Activated CD4-positive, alpha-beta T cell treated with anti-CD3 and anti-CD28 coated beads, Interleukin-2, Interleukin-6, amounts not matched to agents 100 ng/mL and 50 ng/mL, durations not matched to agents 16 hours and 8 hours (primary cell): ENCODE results near the gene KCND3.

Experiments used
- DNase-seq: peaks from one replicate; pipeline ENCODE4 v3.0.0-alpha.2; 2020

Gene KCND3

GRCh38 chr1:111909030-111909429 lies 80.4 kb downstream of the KCND3 start:
- no peak for DNase-seq

GRCh38 chr1:111908011-111908621 lies 81.4 kb downstream of the KCND3 start:
- DNase-seq, result no peak

- DNase-seq, result peak; percentile 15
Measured at GRCh38 chr1:111907321-111907720, 82.1 kb downstream of the KCND3 start.

GRCh38 chr1:111906816-111907215 lies 82.7 kb downstream of the KCND3 start:
- DNase-seq, result no peak

GRCh38 chr1:111906111-111906510 lies 83.4 kb downstream of the KCND3 start:
- no peak for DNase-seq

GRCh38 chr1:111904478-111905218 lies 84.8 kb downstream of the KCND3 start:
- DNase-seq, result peak; percentile 78

GRCh38 chr1:111903871-111904449 lies 85.5 kb downstream of the KCND3 start:
- DNase-seq, result no peak

- no peak for DNase-seq
Measured at GRCh38 chr1:111903148-111903870, 86.2 kb downstream of the KCND3 start.

GRCh38 chr1:111895469-111895868 lies 94.0 kb downstream of the KCND3 start:
- no peak for DNase-seq

GRCh38 chr1:111895017-111895416 lies 94.5 kb downstream of the KCND3 start:
- no peak for DNase-seq

- no peak for DNase-seq
Measured at GRCh38 chr1:111894497-111894896, 95.0 kb downstream of the KCND3 start.

- DNase-seq, result no peak
Measured at GRCh38 chr1:111891566-111891965, 97.9 kb downstream of the KCND3 start.

- DNase-seq, result no peak
Measured at GRCh38 chr1:111888740-111889376, 100.6 kb downstream of the KCND3 start.

GRCh38 chr1:111887875-111888274 lies 101.6 kb downstream of the KCND3 start:
- DNase-seq, result no peak

GRCh38 chr1:111887385-111887784 lies 102.1 kb downstream of the KCND3 start:
- no peak for DNase-seq

GRCh38 chr1:111886741-111887140 lies 102.7 kb downstream of the KCND3 start:
- no peak for DNase-seq

- no peak for DNase-seq
Measured at GRCh38 chr1:111884772-111885443, 104.6 kb downstream of the KCND3 start.

- DNase-seq, result no peak
Measured at GRCh38 chr1:111882986-111883560, 106.4 kb downstream of the KCND3 start.

GRCh38 chr1:111882559-111882958 lies 106.9 kb downstream of the KCND3 start:
- DNase-seq, result no peak

GRCh38 chr1:111880881-111881837 lies 108.3 kb downstream of the KCND3 start:
- DNase-seq, result no peak

- DNase-seq, result no peak
Measured at GRCh38 chr1:111879081-111879480, 110.4 kb downstream of the KCND3 start.
